CD4-positive, alpha-beta T cell treated with Interleukin-1 beta for 1 hour (primary cell): ENCODE data around the gene LRRC23.
"Not testable (repeated sequence)": the region's sequence is repeated elsewhere in the genome, so short reads cannot be mapped to it uniquely, and the experiment has no call there.

ENCODE experiments used
- DNase-seq, 2 donors: peaks; one replicate each; pipeline ENCODE4 v3.0.0-alpha.2; 2020 to 2022

LRRC23 gene

GRCh38 chr12:6905414-6906040 lies 905 bp downstream of the LRRC23 start:
- no peak for DNase-seq

- not testable (repeated sequence) for DNase-seq
These were observed 3.5 kb downstream of the LRRC23 start for GRCh38 chr12:6908141-6908540.

GRCh38 chr12:6909421-6910145 lies 5.0 kb downstream of the LRRC23 start:
- no peak for DNase-seq

- no peak for DNase-seq
These were observed 7.7 kb downstream of the LRRC23 start for GRCh38 chr12:6912164-6912935.

- peak; percentile 87 for DNase-seq
These were observed 9.8 kb downstream of the LRRC23 start, which contains the start of gene ENO2 for GRCh38 chr12:6914246-6914946. TSS of gene ENO2 (plus strand) at chr12:6914580. CDS start at chr12:6915833, 1,253 bp downstream.

- no peak for DNase-seq
These were observed 10.5 kb downstream of the LRRC23 start for GRCh38 chr12:6914947-6915788.

- DNase-seq, result no peak
These were observed 11.2 kb downstream of the LRRC23 start for GRCh38 chr12:6915789-6916285.

- no peak for DNase-seq
These were observed 12.0 kb downstream of the LRRC23 start for GRCh38 chr12:6916426-6917200.

- DNase-seq, result no peak
These were observed 13.0 kb downstream of the LRRC23 start for GRCh38 chr12:6917491-6918231.

- DNase-seq, result no peak
These were observed 15.0 kb downstream of the LRRC23 start for GRCh38 chr12:6919588-6919987.

GRCh38 chr12:6921539-6921938 lies 16.9 kb downstream of the LRRC23 start:
- no peak for DNase-seq

- no peak for DNase-seq
These were observed 17.6 kb downstream of the LRRC23 start for GRCh38 chr12:6921996-6922946.

GRCh38 chr12:6923003-6923732 lies 18.5 kb downstream of the LRRC23 start:
- no peak for DNase-seq

- DNase-seq, result no peak
These were observed 19.2 kb downstream of the LRRC23 start for GRCh38 chr12:6923851-6924250.

- DNase-seq, result no peak
These were observed 20.6 kb downstream of the LRRC23 start for GRCh38 chr12:6925239-6925539.

GRCh38 chr12:6925540-6926279 lies 21.1 kb downstream of the LRRC23 start:
- no peak for DNase-seq

- DNase-seq, result peak; percentile 41 to 53
These were observed 22.9 kb downstream of the LRRC23 start, which contains the start of gene ATN1 for GRCh38 chr12:6927379-6928021. TSS of gene ATN1 (plus strand) at chr12:6927959. CDS start at chr12:6934002, 6,043 bp downstream.
